HG03378 (cell line): ENCODE results near the gene CXorf58.
A peak's percentile ranks its signal among the peaks of the same experiment; 100 is the strongest.

Experiments
- ATAC-seq: cut with Tn5 transposase; IDR thresholded peaks from one replicate; pipeline ENCODE4 v1.9.1; 2021; ENCODE audit warnings: mild to moderate bottlenecking, moderate library complexity; ENCODE audit not compliant: unreplicated experiment

The CXorf58 gene

DNA sequence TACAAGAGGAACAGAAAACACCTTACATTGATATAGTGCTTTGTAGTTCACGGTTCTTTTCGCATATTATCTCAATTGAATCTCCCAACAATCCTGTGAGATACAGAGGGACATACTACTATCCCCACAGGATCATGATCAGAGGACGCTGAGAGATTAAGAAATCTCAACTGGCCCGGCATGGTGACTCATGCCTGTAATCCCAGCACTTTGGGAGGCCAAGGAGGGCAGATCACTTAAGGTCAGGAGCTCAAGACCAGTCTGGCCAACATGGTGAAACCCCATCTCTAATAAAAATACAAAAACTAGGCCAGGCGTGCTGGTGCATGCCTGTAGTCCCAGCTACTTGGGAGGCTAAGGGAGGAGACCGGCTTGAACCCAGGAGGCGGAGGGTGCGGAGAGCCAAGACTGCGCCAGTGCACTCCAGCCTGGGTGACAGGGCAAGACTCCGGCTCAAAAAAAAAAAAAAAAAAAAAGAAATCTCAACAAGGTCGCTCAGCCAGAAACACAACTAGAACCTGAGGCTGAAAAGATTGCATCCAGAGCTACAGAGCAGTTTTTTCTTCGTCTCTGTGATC is 7.5 kb upstream of the CXorf58 start:
- no peak for ATAC-seq

- ATAC-seq, result peak; percentile 40
These were observed 6.7 kb upstream of the CXorf58 start for GRCh38 chrX:23901060-23901459.

DNA sequence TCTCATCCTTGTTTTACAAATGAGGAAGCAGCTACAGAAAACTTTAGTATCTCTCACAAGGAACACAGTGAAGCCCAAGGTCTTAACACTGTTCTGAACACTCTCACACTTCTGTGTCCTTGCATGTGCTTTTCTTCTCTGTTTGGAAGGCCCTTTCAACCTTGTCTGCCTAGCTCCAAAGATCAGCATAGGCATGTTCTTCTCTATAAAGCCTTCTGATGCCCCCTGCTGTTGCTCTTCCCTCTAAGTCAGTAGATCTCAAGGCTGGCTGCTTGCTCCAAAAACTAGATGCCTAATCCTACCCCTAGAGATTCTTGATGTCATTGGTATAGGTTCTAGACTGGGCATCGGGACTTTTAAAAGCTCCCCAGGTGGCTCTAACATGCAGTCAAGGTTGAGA is 6.0 kb upstream of the CXorf58 start:
- peak; percentile 58 for ATAC-seq

- peak; percentile 41 for ATAC-seq
These were observed 5.4 kb upstream of the CXorf58 start for GRCh38 chrX:23902419-23902818.

GRCh38 chrX:23904096-23904495 is 3.7 kb upstream of the CXorf58 start:
- ATAC-seq, result no peak

GRCh38 chrX:23907111-23907497 is 702 bp upstream of the CXorf58 start:
- ATAC-seq, result peak; percentile 7

DNA sequence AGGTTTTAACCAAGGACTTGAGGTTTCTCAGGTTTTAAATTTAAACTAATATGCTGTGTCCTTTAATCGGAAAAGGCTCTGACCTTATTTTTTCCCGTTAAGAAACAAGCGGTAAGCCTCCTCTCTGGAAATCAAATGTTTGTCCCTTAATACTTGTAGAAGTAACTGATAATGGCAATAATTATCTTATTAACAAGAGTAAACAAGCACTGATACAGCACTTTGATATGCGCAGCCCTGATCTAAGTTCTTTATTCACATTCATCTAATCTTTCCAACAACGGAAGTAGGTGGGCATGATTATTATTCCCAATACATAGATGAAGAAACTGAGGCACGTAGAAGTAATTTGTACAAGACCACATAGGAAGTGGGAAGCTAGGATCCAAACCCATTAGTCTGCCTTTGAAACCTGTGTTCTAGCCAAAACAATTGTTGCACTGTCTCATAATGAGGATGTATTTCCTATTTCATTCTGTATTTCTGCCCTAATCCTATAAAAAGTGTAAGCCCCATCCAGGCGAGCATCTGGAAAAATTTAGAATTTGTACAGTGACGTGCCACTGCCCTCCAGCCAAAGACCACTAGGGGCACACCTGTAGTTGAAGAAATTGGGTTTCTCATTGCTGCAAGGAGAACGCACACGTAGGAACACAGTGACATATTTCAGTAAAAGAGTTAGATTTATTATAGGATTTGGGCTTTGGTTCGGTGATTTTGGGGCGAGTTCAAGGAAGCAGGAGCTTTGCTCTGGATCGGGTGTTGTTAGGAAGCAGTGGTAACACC is 606 bp downstream of the CXorf58 start:
- ATAC-seq, result peak; percentile 23

DNA sequence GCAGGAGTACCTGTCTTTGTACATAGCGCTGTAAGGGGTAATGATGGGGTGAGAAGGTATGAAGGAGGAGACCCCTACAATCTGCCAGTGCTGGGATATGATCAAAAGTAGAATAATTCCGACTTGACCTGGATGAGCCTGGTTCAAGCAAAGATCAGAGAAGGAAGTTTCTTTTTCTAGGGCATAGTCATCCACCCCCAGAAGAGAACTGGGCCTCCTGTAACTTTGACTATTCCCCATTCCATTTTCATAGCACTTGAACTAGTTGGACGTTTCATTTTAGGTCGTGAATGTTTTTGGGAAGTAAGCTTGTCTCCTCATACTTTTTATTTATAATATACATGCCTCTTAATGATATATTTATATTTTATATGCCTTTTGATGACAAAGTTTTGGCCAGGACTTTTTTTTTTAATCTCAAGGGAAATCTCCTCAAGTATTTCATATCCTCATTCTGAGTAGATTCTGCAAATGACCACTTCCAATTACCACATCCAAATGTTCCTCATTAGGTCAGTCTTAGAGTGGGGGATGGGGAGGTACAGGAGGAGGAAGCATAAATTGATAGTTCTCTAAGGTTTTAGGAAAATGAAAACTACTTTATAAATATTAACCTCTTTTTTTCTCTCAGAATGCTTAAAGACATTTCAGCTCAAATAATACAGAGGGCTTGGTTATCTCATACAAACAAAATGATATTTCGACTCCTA is 3.5 kb downstream of the CXorf58 start:
- ATAC-seq, result no peak

- ATAC-seq, result no peak
These were observed 11.3 kb downstream of the CXorf58 start for GRCh38 chrX:23919148-23919547.

- ATAC-seq, result no peak
These were observed 12.0 kb downstream of the CXorf58 start for GRCh38 chrX:23919706-23920320.

DNA sequence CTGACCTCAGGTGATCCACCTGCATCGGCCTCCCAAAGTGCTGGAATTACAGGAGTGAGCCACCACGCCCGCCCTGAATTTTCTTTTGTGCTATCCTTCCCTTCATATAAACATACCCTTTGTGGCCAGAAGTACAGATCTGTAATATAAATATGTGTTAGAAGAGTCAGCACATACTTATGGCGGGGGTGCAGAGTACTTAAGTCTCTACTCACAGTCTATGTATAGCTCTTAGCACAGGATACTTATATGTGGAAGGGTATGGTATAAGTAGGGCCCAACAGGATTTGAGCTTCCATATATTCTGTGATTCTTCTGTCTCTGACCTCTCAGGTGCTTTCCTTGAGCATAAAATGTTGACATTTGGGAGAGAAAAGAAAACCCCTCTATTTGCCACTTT is 18.2 kb downstream of the CXorf58 start:
- ATAC-seq, result no peak

- no peak for ATAC-seq
These were observed 23.2 kb downstream of the CXorf58 start for GRCh38 chrX:23930894-23931604.

DNA sequence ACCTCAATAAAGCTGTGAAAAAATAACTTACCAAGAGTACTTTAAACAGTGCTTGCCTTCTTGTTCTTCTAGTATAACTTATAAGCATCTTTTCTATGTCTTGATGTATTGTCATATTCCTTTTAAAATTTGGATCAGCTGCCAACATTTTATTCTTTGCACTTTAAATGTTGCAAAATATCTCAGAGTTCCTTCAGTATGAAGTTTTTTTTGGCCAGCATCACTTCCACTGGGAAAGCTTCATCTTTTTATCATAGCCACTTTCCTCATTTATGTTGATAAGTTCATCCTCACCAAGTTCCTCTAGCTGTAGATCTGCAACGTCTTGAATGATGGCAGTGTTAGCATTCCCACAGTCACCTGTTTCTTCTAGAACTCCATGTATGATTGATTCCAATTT is 24.2 kb downstream of the CXorf58 start:
- no peak for ATAC-seq

- no peak for ATAC-seq
These were observed 27.3 kb downstream of the CXorf58 start for GRCh38 chrX:23935106-23935505.

DNA sequence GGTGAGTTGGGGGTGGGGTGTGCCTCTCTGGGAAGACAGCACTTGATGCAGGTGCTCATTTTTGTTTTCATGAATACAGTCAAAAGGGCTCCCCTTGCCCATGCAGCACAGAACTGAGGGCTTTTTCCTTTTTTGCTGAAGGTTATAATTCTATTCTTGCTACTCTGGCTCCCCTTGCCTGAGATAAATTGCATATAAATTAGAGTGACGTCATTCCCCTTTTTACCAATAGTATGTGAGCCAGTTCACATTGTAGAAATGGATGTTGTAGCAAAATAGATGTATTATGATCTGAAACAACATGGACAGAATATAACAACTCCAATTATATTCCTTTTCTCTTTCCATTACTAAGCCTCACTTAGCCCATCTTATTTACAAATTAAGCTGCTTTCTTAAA is 28.4 kb downstream of the CXorf58 start:
- ATAC-seq, result no peak

GRCh38 chrX:23937100-23937499 is 29.3 kb downstream of the CXorf58 start:
- ATAC-seq, result no peak

- ATAC-seq, result no peak
These were observed 30.9 kb downstream of the CXorf58 start for GRCh38 chrX:23938690-23939089.

- ATAC-seq, result no peak
These were observed 31.4 kb downstream of the CXorf58 start for GRCh38 chrX:23939203-23939602.

- ATAC-seq, result no peak
These were observed 36.4 kb downstream of the CXorf58 start for GRCh38 chrX:23944234-23944633.

- no peak for ATAC-seq
These were observed 37.4 kb downstream of the CXorf58 start for GRCh38 chrX:23945206-23945605.

GRCh38 chrX:23952391-23952790 is 44.6 kb downstream of the CXorf58 start:
- no peak for ATAC-seq
